Endothelial cell (in vitro differentiated cells): ENCODE data around the gene ADAM22. TPM values are rescaled to one million over a fixed set of nuclear protein-coding genes. Genes with fewer than 3 reads are reported as not detected.

ENCODE experiments used
- DNase-seq: peaks from one replicate; pipeline ENCODE4 v3.0.0; 2021; ENCODE audit warnings: low spot score
- H3K27ac Mint-ChIP-seq: one replicate; pipeline ENCODE4 v1.8.0; 2021; ENCODE audit warnings: mixed read lengths, inconsistent platforms; ENCODE audit not compliant: unreplicated experiment
- H3K27me3 Mint-ChIP-seq: one replicate; pipeline ENCODE4 v1.8.0; 2021; ENCODE audit warnings: mild to moderate bottlenecking, moderate library complexity, mixed read lengths, inconsistent platforms; ENCODE audit not compliant: unreplicated experiment
- H3K36me3 Mint-ChIP-seq: one replicate; pipeline ENCODE4 v1.8.0; 2021; ENCODE audit warnings: mild to moderate bottlenecking, low read depth, mixed read lengths, inconsistent platforms; ENCODE audit not compliant: unreplicated experiment
- H3K4me1 Mint-ChIP-seq: one replicate; pipeline ENCODE4 v1.8.0; 2021; ENCODE audit warnings: mild to moderate bottlenecking, mixed read lengths, inconsistent platforms; ENCODE audit not compliant: unreplicated experiment
- H3K4me3 Mint-ChIP-seq: one replicate; pipeline ENCODE4 v1.8.0; 2021; ENCODE audit warnings: mild to moderate bottlenecking, mixed read lengths, inconsistent platforms; ENCODE audit not compliant: unreplicated experiment
- H3K9me3 Mint-ChIP-seq: one replicate; pipeline ENCODE4 v1.8.0; 2021; ENCODE audit warnings: mixed read lengths, inconsistent platforms; ENCODE audit not compliant: unreplicated experiment
- total RNA-seq: library from RNA; stranded (reverse); fragmentation: NEBNext Ultra II Directional; extraction: Animal tissue kit (Norgen Biotek cat#: 25700); gene quantifications from one replicate; pipeline ENCODE4 v1.2.1, GENCODE V29; 2021; ENCODE audit not compliant: unreplicated experiment
- TF ChIP-seq, protein P1 (sequence below): fragments of 200-600 bp; sonication (generic); IDR thresholded peaks from one replicate; pipeline ENCODE4 v1.5.0; 2021; ENCODE audit warnings: antibody characterized with exemption; ENCODE audit not compliant: unreplicated experiment

Gene ADAM22
- total RNA-seq, 1 donor from 2014 or later = 14.6 TPM

DNA sequence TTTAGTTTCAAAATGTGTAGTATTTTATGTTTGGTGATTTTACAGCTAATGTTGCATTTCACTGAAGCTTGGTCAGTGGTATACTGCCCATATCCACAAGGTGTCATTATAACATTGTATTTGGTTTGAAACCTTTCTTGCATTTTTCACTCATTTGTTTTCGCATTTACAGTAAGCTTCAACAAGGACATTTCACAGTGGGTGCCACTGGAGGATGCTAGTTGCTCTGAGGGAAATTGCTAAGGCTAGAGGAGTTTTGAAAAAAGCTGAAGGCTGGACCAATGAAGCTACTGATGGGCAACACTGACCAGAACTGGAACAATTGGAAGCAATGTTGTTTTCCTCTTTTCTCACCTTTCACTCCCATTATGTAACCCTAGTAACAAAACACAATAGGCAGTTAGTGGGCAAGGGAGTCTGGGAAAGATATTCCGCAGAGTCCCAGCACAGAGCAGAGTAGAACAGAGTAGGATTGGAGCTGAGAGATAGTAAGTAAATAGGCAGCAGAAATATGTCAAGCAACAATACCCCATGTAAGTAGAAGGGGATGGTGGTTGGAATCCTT, 309.4 kb downstream of the ADAM22 start:
- Mint-ChIP-seq H3K4me3 (no peak overlapping the region), H3K27me3 (no peaks in the 10 kb centered on the region), H3K9me3 (no peaks in the 10 kb centered on the region), H3K36me3 (no peaks in the 10 kb centered on the region), H3K4me1 (peaks cover 3% of the 10 kb centered on the region), H3K27ac (peak overlapping the region; percentile 90)
- peak; percentile 26 for DNase-seq
- TF ChIP-seq, protein P1, sequence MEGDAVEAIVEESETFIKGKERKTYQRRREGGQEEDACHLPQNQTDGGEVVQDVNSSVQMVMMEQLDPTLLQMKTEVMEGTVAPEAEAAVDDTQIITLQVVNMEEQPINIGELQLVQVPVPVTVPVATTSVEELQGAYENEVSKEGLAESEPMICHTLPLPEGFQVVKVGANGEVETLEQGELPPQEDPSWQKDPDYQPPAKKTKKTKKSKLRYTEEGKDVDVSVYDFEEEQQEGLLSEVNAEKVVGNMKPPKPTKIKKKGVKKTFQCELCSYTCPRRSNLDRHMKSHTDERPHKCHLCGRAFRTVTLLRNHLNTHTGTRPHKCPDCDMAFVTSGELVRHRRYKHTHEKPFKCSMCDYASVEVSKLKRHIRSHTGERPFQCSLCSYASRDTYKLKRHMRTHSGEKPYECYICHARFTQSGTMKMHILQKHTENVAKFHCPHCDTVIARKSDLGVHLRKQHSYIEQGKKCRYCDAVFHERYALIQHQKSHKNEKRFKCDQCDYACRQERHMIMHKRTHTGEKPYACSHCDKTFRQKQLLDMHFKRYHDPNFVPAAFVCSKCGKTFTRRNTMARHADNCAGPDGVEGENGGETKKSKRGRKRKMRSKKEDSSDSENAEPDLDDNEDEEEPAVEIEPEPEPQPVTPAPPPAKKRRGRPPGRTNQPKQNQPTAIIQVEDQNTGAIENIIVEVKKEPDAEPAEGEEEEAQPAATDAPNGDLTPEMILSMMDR = peak; percentile 68

DNA sequence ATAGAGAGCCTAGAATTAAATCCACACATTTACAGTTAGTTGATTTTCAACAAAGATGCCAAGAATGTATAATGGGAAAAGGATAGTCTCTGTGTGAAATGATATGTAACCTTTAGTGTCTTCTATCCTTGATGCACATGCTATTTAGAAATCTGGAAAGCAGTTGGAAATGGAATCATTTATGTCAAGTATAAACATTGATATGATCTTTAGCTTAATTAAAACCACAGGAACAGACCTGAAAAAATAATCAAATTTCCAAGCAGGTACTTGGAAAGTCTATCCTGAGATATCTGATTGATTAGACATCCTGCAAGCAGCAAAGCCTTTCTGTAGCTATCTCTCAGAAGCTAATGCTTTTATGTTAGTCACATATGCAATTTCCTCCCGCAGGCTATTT, 310.2 kb downstream of the ADAM22 start:
- no peaks in the 10 kb centered on the region for H3K9me3 Mint-ChIP-seq
- no peaks in the 10 kb centered on the region for H3K27me3 Mint-ChIP-seq
- H3K27ac Mint-ChIP-seq = peak overlapping the region; percentile 90
- H3K4me3 Mint-ChIP-seq = no peak overlapping the region
- H3K4me1 Mint-ChIP-seq = peaks cover 3% of the 10 kb centered on the region
- no peak for DNase-seq
- TF ChIP-seq, protein P1 = no peak
- no peaks in the 10 kb centered on the region for H3K36me3 Mint-ChIP-seq

Other genes with a start within 250 kb of the ADAM22 start
- 27.7 TPM for gene SLC25A40, start 57.9 kb upstream of the ADAM22 start, total RNA-seq
- 19.6 TPM for gene DBF4, start 57.8 kb upstream of the ADAM22 start, total RNA-seq